ENCODE measurements around the gene TAS1R2. TPM values are rescaled to one million over a fixed set of nuclear protein-coding genes. Genes with fewer than 3 reads are reported as not detected.

The TAS1R2 gene
- total and polyA plus RNA-seq, 9 of the 15 experiments (the other 6 are each of a cell fraction or from before 2014, with no cell fraction given) = not detected

DNA sequence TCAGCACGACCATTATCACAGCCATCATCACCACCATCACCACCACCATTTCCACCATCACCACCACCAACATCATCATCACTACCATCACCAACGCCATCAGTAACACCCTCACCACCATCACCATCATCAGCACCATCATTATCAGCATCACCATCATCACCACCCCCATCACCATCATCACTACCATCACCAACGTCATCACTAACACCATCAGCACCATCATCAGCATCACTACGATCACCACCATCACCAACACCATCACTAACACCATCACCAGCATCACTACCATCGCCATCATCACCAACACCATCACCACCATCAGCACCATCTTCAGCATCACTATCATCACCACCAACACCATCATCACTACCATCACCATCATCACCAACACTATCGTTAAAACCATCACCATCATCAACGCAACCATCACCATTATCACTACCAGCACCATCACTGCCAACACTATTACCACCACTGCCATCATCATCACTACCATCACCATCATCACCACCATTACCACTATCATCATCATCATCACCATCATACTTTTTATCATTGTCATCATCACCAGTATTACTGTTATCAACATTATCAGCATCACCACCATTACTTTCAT, 1.3 kb downstream of the TAS1R2 start:
- H3K9me1 ChIP-seq (ENCODE audit: control insufficient read depth, insufficient read depth, low read length) = no peaks in the 10 kb centered on the region
- POLR2A ChIA-PET = no interaction called here
- H3K4me1 ChIP-seq (replicated peaks in 1 of 2; ENCODE audit: control insufficient read depth in 2 of 2, insufficient read depth in 2 of 2, low read length in 2 of 2) = peaks cover 2 to 10% of the 10 kb centered on the region in 2 experiments; a peak in 2 of 5 replicates
- no peaks in the 10 kb centered on the region for H3K79me2 ChIP-seq (ENCODE audit: control insufficient read depth, insufficient read depth, low read length)
- H3K9me3 ChIP-seq (replicated peaks; ENCODE audit: control insufficient read depth, insufficient read depth, low read depth, low read length) = no peaks in the 10 kb centered on the region
- no peak overlapping the region for H3K27ac ChIP-seq (ENCODE audit: extremely low read depth, low read depth, low read length)
- no peak overlapping the region for H3K4me3 ChIP-seq
- WGBS (ENCODE audit: insufficient coverage, low coverage, missing lambda C conversion rate) = 0% methylated on average over 7 of the region's 7 CpGs
- CTCF ChIA-PET (ENCODE audit: low intra/inter-chr PET ratio) = no interaction called here
- DNase-seq (ENCODE audit: extremely low read depth in 1 of 4, low spot score in 3 of 4) (no peak), ATAC-seq (no peak), FAIRE-seq (no peak)
- intact Hi-C loops (cut with micrococcal nuclease) (no loop called here), in situ Hi-C loops (cut with MboI) (no loop called here)
- H4K20me1 ChIP-seq (replicated peaks; ENCODE audit: control insufficient read depth, insufficient read depth, low read length) = no peaks in the 10 kb centered on the region; the same call in none of the 2 replicates
- no peak overlapping the region for H2AFZ ChIP-seq (ENCODE audit: low read depth, low read length)
- H3K27me3 ChIP-seq (ENCODE audit: control insufficient read depth in 2 of 2, insufficient read depth in 2 of 2, low read length in 2 of 2) = peaks cover 18 to 40% of the 10 kb centered on the region in 2 experiments
- H3K4me2 ChIP-seq (ENCODE audit: insufficient read depth, low read length) = no peak overlapping the region
- no peaks in the 10 kb centered on the region for H3K36me3 ChIP-seq (ENCODE audit: control insufficient read depth, insufficient read depth, low read length)
- BruUV-seq (replicated peaks) = no TSS peak
- H3K9ac ChIP-seq (ENCODE audit: insufficient read depth in 1 of 2, low read depth in 2 of 2, low read length in 2 of 2) = no peak overlapping the region
- TF ChIP-seq MTF1 (CRISPR knock-in tag; IDR thresholded peaks at IDR 0.05; ENCODE audit: borderline replicate concordance) (no peak), IFI16 (CRISPR knock-in tag; IDR thresholded peaks at IDR 0.05) (no peak), ERF (CRISPR knock-in tag; IDR thresholded peaks at IDR 0.05) (no peak), ZFX (CRISPR knock-in tag; IDR thresholded peaks at IDR 0.05) (no peak), CXXC5 (CRISPR knock-in tag; IDR thresholded peaks at IDR 0.05) (no peak), CTBP1 (IDR thresholded peaks at IDR 0.05; ENCODE audit: borderline replicate concordance) (peak; percentile 66; the same call in 1 of the 2 replicates), ZNF57 (CRISPR knock-in tag; IDR thresholded peaks at IDR 0.05) (no peak), ZNF444 (CRISPR knock-in tag; IDR thresholded peaks at IDR 0.05) (no peak), NR2F6 (CRISPR knock-in tag; IDR thresholded peaks at IDR 0.05) (no peak), MAFK (IDR thresholded peaks at IDR 0.05; ENCODE audit: low read length) (no peak), ATF1 (CRISPR knock-in tag; IDR thresholded peaks at IDR 0.05) (no peak), ATF1 (tag; IDR thresholded peaks at IDR 0.05) (peak; percentile 31; the same call in 1 of the 2 replicates), ZMIZ1 (IDR thresholded peaks at IDR 0.05; ENCODE audit: low read depth in 2 of 2, low read length in 2 of 2) (no peak)
- TF ChIP-seq, protein P1, sequence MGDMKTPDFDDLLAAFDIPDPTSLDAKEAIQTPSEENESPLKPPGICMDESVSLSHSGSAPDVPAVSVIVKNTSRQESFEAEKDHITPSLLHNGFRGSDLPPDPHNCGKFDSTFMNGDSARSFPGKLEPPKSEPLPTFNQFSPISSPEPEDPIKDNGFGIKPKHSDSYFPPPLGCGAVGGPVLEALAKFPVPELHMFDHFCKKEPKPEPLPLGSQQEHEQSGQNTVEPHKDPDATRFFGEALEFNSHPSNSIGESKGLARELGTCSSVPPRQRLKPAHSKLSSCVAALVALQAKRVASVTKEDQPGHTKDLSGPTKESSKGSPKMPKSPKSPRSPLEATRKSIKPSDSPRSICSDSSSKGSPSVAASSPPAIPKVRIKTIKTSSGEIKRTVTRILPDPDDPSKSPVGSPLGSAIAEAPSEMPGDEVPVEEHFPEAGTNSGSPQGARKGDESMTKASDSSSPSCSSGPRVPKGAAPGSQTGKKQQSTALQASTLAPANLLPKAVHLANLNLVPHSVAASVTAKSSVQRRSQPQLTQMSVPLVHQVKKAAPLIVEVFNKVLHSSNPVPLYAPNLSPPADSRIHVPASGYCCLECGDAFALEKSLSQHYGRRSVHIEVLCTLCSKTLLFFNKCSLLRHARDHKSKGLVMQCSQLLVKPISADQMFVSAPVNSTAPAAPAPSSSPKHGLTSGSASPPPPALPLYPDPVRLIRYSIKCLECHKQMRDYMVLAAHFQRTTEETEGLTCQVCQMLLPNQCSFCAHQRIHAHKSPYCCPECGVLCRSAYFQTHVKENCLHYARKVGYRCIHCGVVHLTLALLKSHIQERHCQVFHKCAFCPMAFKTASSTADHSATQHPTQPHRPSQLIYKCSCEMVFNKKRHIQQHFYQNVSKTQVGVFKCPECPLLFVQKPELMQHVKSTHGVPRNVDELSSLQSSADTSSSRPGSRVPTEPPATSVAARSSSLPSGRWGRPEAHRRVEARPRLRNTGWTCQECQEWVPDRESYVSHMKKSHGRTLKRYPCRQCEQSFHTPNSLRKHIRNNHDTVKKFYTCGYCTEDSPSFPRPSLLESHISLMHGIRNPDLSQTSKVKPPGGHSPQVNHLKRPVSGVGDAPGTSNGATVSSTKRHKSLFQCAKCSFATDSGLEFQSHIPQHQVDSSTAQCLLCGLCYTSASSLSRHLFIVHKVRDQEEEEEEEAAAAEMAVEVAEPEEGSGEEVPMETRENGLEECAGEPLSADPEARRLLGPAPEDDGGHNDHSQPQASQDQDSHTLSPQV (IDR thresholded peaks at IDR 0.05) = no peak
- TF ChIP-seq, protein P2, sequence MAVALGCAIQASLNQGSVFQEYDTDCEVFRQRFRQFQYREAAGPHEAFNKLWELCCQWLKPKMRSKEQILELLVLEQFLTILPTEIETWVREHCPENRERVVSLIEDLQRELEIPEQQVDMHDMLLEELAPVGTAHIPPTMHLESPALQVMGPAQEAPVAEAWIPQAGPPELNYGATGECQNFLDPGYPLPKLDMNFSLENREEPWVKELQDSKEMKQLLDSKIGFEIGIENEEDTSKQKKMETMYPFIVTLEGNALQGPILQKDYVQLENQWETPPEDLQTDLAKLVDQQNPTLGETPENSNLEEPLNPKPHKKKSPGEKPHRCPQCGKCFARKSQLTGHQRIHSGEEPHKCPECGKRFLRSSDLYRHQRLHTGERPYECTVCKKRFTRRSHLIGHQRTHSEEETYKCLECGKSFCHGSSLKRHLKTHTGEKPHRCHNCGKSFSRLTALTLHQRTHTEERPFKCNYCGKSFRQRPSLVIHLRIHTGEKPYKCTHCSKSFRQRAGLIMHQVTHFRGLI (CRISPR knock-in tag; IDR thresholded peaks at IDR 0.05) = no peak
